RKO (cell line): ENCODE data around the gene NTM.
A peak's percentile ranks its signal among the peaks of the same experiment; 100 is the strongest.

Experiments used
- DNase-seq: peaks from one replicate; pipeline ENCODE4 v3.0.0-alpha.2; 2016; ENCODE audit warnings: low spot score

The NTM gene

GRCh38 chr11:131829725-131830124 is 459.3 kb downstream of the NTM start:
- no peak for DNase-seq

GRCh38 chr11:131832079-131832478 is 461.7 kb downstream of the NTM start:
- no peak for DNase-seq

- DNase-seq, result peak; percentile 31
These were observed 463.0 kb downstream of the NTM start for GRCh38 chr11:131833366-131833765.

- no peak for DNase-seq
These were observed 467.1 kb downstream of the NTM start for GRCh38 chr11:131837562-131837961.

GRCh38 chr11:131838016-131838415 is 467.6 kb downstream of the NTM start:
- no peak for DNase-seq

GRCh38 chr11:131839326-131839725 is 468.9 kb downstream of the NTM start:
- no peak for DNase-seq

- DNase-seq, result no peak
These were observed 470.1 kb downstream of the NTM start for GRCh38 chr11:131840545-131840944.

- DNase-seq, result no peak
These were observed 470.6 kb downstream of the NTM start for GRCh38 chr11:131841028-131841427.

- DNase-seq, result no peak
These were observed 471.7 kb downstream of the NTM start for GRCh38 chr11:131841925-131842635.

GRCh38 chr11:131845255-131845654 is 474.8 kb downstream of the NTM start:
- DNase-seq, result no peak

- no peak for DNase-seq
These were observed 479.1 kb downstream of the NTM start for GRCh38 chr11:131849485-131849884.

- DNase-seq, result no peak
These were observed 480.1 kb downstream of the NTM start for GRCh38 chr11:131850507-131850906.

GRCh38 chr11:131851964-131852755 is 481.7 kb downstream of the NTM start:
- no peak for DNase-seq

GRCh38 chr11:131852757-131853156 is 482.3 kb downstream of the NTM start:
- DNase-seq, result no peak

- no peak for DNase-seq
These were observed 484.0 kb downstream of the NTM start for GRCh38 chr11:131854391-131854790.

GRCh38 chr11:131855320-131855719 is 484.9 kb downstream of the NTM start:
- DNase-seq, result no peak

- DNase-seq, result no peak
These were observed 486.8 kb downstream of the NTM start for GRCh38 chr11:131857246-131857645.

GRCh38 chr11:131858505-131858904 is 488.1 kb downstream of the NTM start:
- no peak for DNase-seq

- no peak for DNase-seq
These were observed 489.3 kb downstream of the NTM start for GRCh38 chr11:131859538-131860210.

GRCh38 chr11:131864228-131864627 is 493.8 kb downstream of the NTM start:
- no peak for DNase-seq

GRCh38 chr11:131865860-131866259 is 495.4 kb downstream of the NTM start:
- DNase-seq, result no peak

GRCh38 chr11:131866535-131867400 is 496.4 kb downstream of the NTM start:
- DNase-seq, result no peak
